GM08714 (cell line): ENCODE measurements around the gene SPECC1.
"Not testable (repeated sequence)": the region's sequence is repeated elsewhere in the genome, so short reads cannot be mapped to it uniquely, and the experiment has no call there.

Experiments
- H3K4me3 ChIP-seq: fragments of 200-500 bp; sonication (Bioruptor generic); 2 replicates; pipeline ENCODE4 v1.5.1; 2014; ENCODE audit warnings: mild to moderate bottlenecking, low read length, inconsistent platforms
- ZNF274 ChIP-seq: IDR thresholded peaks from 2 replicates; pipeline ENCODE4 v1.6.1; 2012; ENCODE audit warnings: mild to moderate bottlenecking, low read depth, low read length

SPECC1 gene

GRCh38 chr17:20091174-20092029 is 82.2 kb downstream of the SPECC1 start:
- TF ChIP-seq ZNF274 = no peak
- H3K4me3 ChIP-seq = no peak overlapping the region

- no peak for TF ChIP-seq ZNF274
Observed at GRCh38 chr17:20092261-20092867, 83.2 kb downstream of the SPECC1 start.

GRCh38 chr17:20092973-20093626 is 83.9 kb downstream of the SPECC1 start:
- H3K4me3 ChIP-seq = no peak overlapping the region
- no peak for TF ChIP-seq ZNF274

More at GRCh38 chr17:20092261-20092867, 83.2 kb downstream of the SPECC1 start:
- H3K4me3 ChIP-seq = no peak overlapping the region

- no peak overlapping the region for H3K4me3 ChIP-seq
- TF ChIP-seq ZNF274 = no peak
Observed at GRCh38 chr17:20094777-20095176, 85.6 kb downstream of the SPECC1 start.

- no peak for TF ChIP-seq ZNF274
- H3K4me3 ChIP-seq = no peak overlapping the region
Observed at GRCh38 chr17:20095336-20096080, 86.3 kb downstream of the SPECC1 start.

GRCh38 chr17:20096430-20096829 is 87.3 kb downstream of the SPECC1 start:
- H3K4me3 ChIP-seq = no peak overlapping the region
- no peak for TF ChIP-seq ZNF274

- no peak for TF ChIP-seq ZNF274
- no peak overlapping the region for H3K4me3 ChIP-seq
Observed at GRCh38 chr17:20097330-20097729, 88.2 kb downstream of the SPECC1 start.

GRCh38 chr17:20098314-20098713 is 89.2 kb downstream of the SPECC1 start:
- no peak for TF ChIP-seq ZNF274
- no peak overlapping the region for H3K4me3 ChIP-seq

GRCh38 chr17:20100806-20101205 is 91.6 kb downstream of the SPECC1 start:
- H3K4me3 ChIP-seq = not testable (repeated sequence)

GRCh38 chr17:20103454-20104446 is 94.6 kb downstream of the SPECC1 start:
- no peak for TF ChIP-seq ZNF274
- H3K4me3 ChIP-seq = no peak overlapping the region

GRCh38 chr17:20105539-20106280 is 96.6 kb downstream of the SPECC1 start:
- no peak for TF ChIP-seq ZNF274
- H3K4me3 ChIP-seq = no peak overlapping the region

GRCh38 chr17:20106446-20106845 is 97.3 kb downstream of the SPECC1 start:
- not testable (repeated sequence) for H3K4me3 ChIP-seq

GRCh38 chr17:20109076-20109475 is 99.9 kb downstream of the SPECC1 start:
- no peak overlapping the region for H3K4me3 ChIP-seq
- TF ChIP-seq ZNF274 = no peak
